ENCODE measurements around the gene TGFBR3L.
A peak's percentile ranks its signal among the peaks of the same experiment; 100 is the strongest.

The TGFBR3L gene

DNA sequence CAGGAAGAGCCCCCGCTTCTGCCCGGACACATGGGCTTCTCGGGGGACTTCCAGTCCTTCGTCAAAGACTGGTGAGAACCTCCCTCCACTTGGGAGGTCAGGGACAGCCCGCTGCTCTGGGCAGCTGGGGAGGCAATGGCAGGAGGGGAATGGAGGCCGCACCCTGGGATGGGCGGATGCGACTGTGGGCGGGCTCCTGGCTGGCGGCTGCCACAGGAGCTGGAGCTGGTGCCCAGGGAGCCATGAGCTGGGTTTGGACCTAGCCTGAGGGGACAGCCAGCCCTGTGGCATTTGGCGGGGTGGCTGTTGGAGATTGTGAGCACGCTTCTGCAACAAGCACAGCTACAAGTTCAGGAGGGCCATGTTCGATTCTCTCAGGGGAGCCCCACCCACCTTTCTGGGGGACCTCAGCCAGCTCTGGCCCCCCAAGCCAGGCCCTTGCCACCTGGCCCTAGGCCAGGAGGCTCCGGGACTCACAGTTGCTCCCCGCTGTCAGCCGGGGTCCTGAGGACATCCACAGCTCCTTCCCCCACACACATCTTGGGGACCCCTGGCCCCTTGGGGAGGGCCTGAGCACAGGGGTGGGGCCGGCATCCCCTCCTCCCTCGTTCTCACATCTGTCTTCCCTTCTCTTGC, 3.0 kb upstream of the TGFBR3L start:
- Histone ChIP-seq H3K9ac (ENCODE audit: low read depth in 1 of 2, low read length in 2 of 2) (no peak overlapping the region), H3K4me3 (ENCODE audit: low read length in 2 of 2) (no peak overlapping the region), H3K4me1 (ENCODE audit: control insufficient read depth in 2 of 2, insufficient read depth in 2 of 2, low read length in 2 of 2) (peaks cover 3 to 4% of the 10 kb centered on the region in 2 donors), H3K27me3 (ENCODE audit: control insufficient read depth in 2 of 2, insufficient read depth in 2 of 2, low read length in 2 of 2) (peaks cover 13 to 14% of the 10 kb centered on the region in 2 donors), H3K27ac (ENCODE audit: low read depth in 2 of 2, low read length in 2 of 2) (no peak overlapping the region), H3K9me3 (ENCODE audit: control insufficient read depth in 2 of 2, low read length in 2 of 2) (no peaks in the 10 kb centered on the region), H3K36me3 (ENCODE audit: control insufficient read depth in 2 of 2, insufficient read depth in 2 of 2, low read length in 2 of 2) (peaks cover 24 to 30% of the 10 kb centered on the region in 2 donors)

DNA sequence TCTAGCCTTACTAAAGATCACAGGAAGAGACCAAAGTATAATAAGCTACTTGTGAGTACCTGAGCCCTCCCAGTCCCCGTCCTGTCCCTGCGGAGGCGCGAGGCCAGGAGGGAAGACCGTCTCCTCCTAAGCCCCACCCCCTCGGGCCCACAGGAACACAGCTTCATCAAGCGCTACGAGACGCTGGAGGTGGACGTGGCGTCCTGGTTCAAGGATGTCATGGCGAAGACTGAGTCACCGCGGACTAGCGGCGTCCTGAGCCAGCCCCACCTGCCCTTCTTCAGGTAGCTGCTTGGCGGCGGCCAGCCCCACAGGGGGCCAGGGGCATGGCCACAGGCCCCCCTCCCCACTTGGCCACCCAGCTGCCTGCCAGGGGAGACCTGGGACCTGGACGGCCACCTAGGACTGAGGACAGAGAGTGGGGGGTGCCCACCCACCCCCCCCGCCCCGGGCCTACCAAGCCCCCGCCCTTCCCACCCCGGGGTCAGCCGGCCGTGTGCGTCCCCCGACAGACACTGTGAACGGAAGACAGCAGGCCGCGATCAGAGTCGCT, 2.4 kb upstream of the TGFBR3L start:
- Histone ChIP-seq H3K9ac (ENCODE audit: low read depth in 1 of 2, low read length in 2 of 2) (no peak overlapping the region), H3K4me3 (ENCODE audit: low read length in 2 of 2) (no peak overlapping the region), H3K4me1 (ENCODE audit: control insufficient read depth in 2 of 2, insufficient read depth in 2 of 2, low read length in 2 of 2) (peaks cover 5 to 6% of the 10 kb centered on the region in 2 donors), H3K9me3 (ENCODE audit: control insufficient read depth in 2 of 2, low read length in 2 of 2) (no peaks in the 10 kb centered on the region), H3K36me3 (ENCODE audit: control insufficient read depth in 2 of 2, insufficient read depth in 2 of 2, low read length in 2 of 2) (peaks cover 24 to 30% of the 10 kb centered on the region in 2 donors), H3K27me3 (ENCODE audit: control insufficient read depth in 2 of 2, insufficient read depth in 2 of 2, low read length in 2 of 2) (peaks cover 16 to 17% of the 10 kb centered on the region in 2 donors), H3K27ac (ENCODE audit: low read depth in 2 of 2, low read length in 2 of 2) (no peak overlapping the region)

DNA sequence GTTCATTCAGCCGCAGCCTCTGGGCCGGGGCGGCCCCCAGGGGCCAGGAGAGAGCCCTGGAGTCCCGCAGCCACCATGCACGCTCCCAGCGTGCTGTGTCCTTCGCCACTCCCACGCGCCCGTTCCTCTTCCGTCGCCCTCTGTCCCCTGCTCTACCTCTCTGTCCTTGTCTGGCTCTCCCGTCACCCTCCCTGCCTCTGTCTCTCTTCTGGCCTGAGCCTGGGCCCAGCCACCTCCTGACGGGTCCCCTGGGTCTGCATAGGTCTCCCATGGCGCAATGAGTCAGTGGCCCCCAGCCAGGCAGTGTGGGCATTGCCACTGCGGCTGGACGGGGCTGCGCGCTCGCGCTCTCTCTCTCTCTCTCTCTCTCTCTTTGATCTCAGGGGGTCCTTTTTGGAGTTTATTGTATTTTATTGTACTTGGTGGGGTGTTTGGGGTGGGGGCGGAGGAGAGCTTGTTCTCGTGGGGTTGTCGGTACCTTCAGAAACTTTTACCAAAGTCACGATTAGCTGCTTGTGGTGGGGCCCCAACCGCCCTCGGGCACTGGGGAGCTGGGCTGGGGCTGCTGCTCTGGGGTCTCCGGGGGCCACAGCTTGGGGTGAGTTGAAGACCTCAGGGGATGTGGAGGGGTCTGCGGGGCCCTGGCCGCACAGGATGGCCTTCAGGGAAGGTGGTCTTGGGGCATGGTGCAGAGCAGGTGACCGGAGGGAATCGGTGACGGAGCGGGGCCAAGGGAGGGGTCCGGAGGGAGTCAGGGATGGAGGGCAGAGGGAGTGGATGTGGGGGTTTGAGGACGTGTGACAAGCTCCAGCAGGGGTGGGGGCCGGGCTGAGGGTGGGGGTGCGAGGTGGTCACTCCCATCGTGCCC, 1.7 kb upstream of the TGFBR3L start:
- Histone ChIP-seq H3K27me3 (ENCODE audit: control insufficient read depth in 2 of 2, insufficient read depth in 2 of 2, low read length in 2 of 2) (peaks cover 17 to 20% of the 10 kb centered on the region in 2 donors), H3K9me3 (ENCODE audit: control insufficient read depth in 2 of 2, low read length in 2 of 2) (no peaks in the 10 kb centered on the region), H3K9ac (ENCODE audit: low read depth in 1 of 2, low read length in 2 of 2) (no peak overlapping the region), H3K4me3 (ENCODE audit: low read length in 2 of 2) (no peak overlapping the region), H3K27ac (ENCODE audit: low read depth in 2 of 2, low read length in 2 of 2) (no peak overlapping the region), H3K4me1 (ENCODE audit: control insufficient read depth in 2 of 2, insufficient read depth in 2 of 2, low read length in 2 of 2) (peaks cover 8 to 10% of the 10 kb centered on the region in 2 donors), H3K36me3 (ENCODE audit: control insufficient read depth in 2 of 2, insufficient read depth in 2 of 2, low read length in 2 of 2) (peaks cover 24 to 30% of the 10 kb centered on the region in 2 donors)

DNA sequence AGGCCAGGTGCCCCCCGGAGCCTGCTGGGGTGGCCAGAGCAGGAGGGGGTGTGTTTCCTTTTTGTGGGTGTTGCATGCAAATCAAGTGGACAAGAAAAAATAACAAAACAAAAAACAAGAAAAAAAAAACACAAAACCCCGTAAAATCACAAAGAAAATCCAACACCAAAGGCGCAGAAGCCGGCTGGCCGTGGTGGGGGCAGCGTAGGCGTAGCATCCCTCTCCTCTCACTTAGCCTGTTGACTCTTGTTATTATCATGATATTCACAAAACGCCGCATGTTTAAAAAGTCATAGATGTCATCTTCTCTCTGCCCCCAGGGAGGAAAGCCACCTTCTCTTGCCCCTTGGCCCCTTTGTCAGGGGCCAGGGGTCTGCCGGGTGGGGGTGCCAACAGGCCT, 978 bp upstream of the TGFBR3L start:
- H3K4me1 ChIP-seq (ENCODE audit: control insufficient read depth in 2 of 2, insufficient read depth in 2 of 2, low read length in 2 of 2): peaks cover 9 to 12% of the 10 kb centered on the region in 2 donors
- no peak overlapping the region for H3K4me3 ChIP-seq (ENCODE audit: low read length in 2 of 2)
- no peaks in the 10 kb centered on the region for H3K9me3 ChIP-seq (ENCODE audit: control insufficient read depth in 2 of 2, low read length in 2 of 2)
- no peak overlapping the region for H3K9ac ChIP-seq (ENCODE audit: low read depth in 1 of 2, low read length in 2 of 2)
- no peak overlapping the region for H3K27ac ChIP-seq (ENCODE audit: low read depth in 2 of 2, low read length in 2 of 2)
- peaks cover 21% of the 10 kb centered on the region in 2 donors for H3K27me3 ChIP-seq (ENCODE audit: control insufficient read depth in 2 of 2, insufficient read depth in 2 of 2, low read length in 2 of 2)
- H3K36me3 ChIP-seq (ENCODE audit: control insufficient read depth in 2 of 2, insufficient read depth in 2 of 2, low read length in 2 of 2): peaks cover 24 to 30% of the 10 kb centered on the region in 2 donors

DNA sequence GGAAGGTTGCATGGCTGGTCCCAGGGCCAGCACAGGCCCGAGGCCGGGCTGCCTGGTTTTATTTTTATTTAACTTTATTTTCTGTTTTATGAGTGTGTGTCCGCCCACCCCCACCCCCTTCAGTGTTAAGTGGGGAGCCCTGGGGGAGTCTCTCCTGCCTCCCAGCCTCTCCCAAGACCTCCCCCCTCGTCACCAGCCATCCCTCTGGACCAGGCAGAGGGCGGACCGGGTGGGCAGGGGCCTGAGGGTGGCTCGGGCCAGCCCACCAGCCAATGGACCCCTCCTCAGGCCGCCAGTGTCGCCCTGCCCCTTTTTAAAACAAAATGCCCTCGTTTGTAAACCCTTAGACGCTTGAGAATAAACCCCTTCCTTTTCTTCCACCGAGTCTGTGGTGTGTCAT, 531 bp upstream of the TGFBR3L start:
- H3K9me3 ChIP-seq (ENCODE audit: control insufficient read depth in 2 of 2, low read length in 2 of 2): no peaks in the 10 kb centered on the region
- no peak overlapping the region for H3K9ac ChIP-seq (ENCODE audit: low read depth in 1 of 2, low read length in 2 of 2)
- no peak overlapping the region for H3K27ac ChIP-seq (ENCODE audit: low read depth in 2 of 2, low read length in 2 of 2)
- H3K36me3 ChIP-seq (ENCODE audit: control insufficient read depth in 2 of 2, insufficient read depth in 2 of 2, low read length in 2 of 2): peaks cover 24 to 29% of the 10 kb centered on the region in 2 donors
- peaks cover 23 to 26% of the 10 kb centered on the region in 2 donors for H3K27me3 ChIP-seq (ENCODE audit: control insufficient read depth in 2 of 2, insufficient read depth in 2 of 2, low read length in 2 of 2)
- peaks cover 10 to 16% of the 10 kb centered on the region in 2 donors for H3K4me1 ChIP-seq (ENCODE audit: control insufficient read depth in 2 of 2, insufficient read depth in 2 of 2, low read length in 2 of 2)
- no peak overlapping the region for H3K4me3 ChIP-seq (ENCODE audit: low read length in 2 of 2)

DNA sequence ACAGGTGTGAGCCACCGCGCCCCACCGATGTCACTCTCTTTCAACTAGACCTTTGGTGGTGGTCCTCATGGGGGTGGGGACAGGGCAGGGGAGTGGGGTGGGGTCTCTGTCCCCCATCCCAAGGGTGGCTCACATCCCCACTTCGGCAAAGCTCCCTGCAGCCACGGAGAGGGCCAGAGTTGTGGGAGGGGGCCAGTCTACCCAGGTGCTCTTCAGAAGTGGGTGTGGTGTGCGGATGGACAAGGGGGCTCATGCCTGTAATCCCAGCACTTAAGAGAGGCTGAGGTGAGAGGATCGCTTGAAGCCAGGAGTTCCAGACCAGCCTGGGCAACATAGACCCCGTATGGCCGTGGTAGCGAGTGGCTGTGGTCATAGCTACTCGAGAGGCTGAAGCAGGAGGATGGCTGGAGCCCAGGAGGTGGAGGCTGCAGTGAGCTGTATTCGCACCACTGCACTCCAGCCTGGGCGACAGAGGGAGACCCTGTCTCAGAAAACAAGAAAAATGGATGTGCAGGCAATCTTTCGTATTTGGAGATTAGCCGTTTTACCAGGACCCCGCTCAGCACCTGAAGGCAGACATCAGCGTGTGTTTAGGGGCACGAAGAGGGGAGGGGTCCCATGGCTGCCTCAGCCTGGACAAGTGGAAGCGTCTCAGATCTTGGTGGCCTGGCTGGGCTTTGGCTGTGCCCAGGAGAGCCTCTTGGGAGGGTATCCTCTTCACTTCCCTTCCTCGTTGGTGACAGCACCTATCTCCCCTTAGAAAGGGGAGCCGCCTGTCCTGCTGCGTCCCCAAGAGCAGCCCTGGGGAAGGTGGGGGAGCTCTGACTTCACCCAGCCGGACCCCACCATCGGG, 846 bp downstream of the TGFBR3L start:
- Histone ChIP-seq H3K4me3 (ENCODE audit: low read length in 2 of 2) (no peak overlapping the region), H3K27ac (ENCODE audit: low read depth in 2 of 2, low read length in 2 of 2) (no peak overlapping the region), H3K27me3 (ENCODE audit: control insufficient read depth in 2 of 2, insufficient read depth in 2 of 2, low read length in 2 of 2) (peaks cover 23 to 26% of the 10 kb centered on the region in 2 donors)

DNA sequence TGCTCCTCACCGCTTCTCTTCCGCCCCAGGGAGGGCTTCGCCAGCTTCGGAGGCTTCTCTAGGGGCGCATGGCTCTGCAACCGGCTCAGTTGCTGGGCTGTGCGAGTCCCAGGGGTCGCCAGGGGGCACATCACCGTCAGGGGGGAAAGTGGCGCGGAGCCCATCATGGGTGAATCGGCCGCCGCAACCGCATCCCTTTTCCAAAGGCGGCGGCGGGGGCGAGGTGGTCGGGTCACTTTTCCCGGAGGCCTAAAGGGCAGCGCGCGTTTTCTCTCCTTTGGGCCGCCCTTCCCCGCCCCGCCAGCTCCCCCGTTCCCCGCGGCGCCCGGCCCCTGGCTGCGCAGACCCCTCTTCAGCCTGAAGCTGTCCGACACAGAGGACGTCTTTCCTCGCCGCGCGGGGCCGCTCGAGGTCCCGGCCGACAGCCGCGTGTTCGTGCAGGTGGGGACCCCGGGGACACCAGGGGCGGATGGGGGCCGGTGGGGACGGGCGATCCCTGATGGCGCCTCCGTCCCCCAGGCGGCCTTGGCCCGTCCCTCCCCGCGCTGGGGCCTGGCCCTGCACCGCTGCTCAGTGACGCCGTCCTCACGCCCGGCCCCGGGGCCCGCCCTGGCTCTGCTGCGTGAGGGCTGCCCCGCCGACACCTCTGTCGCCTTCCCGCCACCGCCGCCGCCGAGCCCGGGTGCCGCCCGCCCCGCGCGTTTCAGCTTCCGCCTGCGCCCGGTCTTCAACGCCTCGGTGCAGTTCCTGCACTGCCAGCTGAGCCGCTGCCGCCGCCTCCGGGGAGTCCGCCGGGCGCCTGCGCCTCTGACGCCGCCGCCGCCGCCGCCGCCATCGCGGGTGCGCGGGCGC, 1.7 kb downstream of the TGFBR3L start:
- Histone ChIP-seq H3K4me3 (ENCODE audit: low read length in 2 of 2) (peak overlapping the region in 1 of 2 donors; percentile 30), H3K27me3 (ENCODE audit: control insufficient read depth in 2 of 2, insufficient read depth in 2 of 2, low read length in 2 of 2) (peaks cover 23 to 26% of the 10 kb centered on the region in 2 donors), H3K27ac (ENCODE audit: low read depth in 2 of 2, low read length in 2 of 2) (no peak overlapping the region), H3K36me3 (ENCODE audit: control insufficient read depth in 2 of 2, insufficient read depth in 2 of 2, low read length in 2 of 2) (peaks cover 13% of the 10 kb centered on the region in 2 donors), H3K9ac (ENCODE audit: low read depth in 1 of 2, low read length in 2 of 2) (no peak overlapping the region), H3K9me3 (ENCODE audit: control insufficient read depth in 2 of 2, low read length in 2 of 2) (no peaks in the 10 kb centered on the region), H3K4me1 (ENCODE audit: control insufficient read depth in 2 of 2, insufficient read depth in 2 of 2, low read length in 2 of 2) (peaks cover 23 to 25% of the 10 kb centered on the region in 2 donors)

More for the DNA sequence above, 846 bp downstream of the TGFBR3L start:
- Histone ChIP-seq H3K36me3 (ENCODE audit: control insufficient read depth in 2 of 2, insufficient read depth in 2 of 2, low read length in 2 of 2) (peaks cover 18 to 20% of the 10 kb centered on the region in 2 donors), H3K9me3 (ENCODE audit: control insufficient read depth in 2 of 2, low read length in 2 of 2) (no peaks in the 10 kb centered on the region), H3K9ac (ENCODE audit: low read depth in 1 of 2, low read length in 2 of 2) (no peak overlapping the region), H3K4me1 (ENCODE audit: control insufficient read depth in 2 of 2, insufficient read depth in 2 of 2, low read length in 2 of 2) (peaks cover 17 to 23% of the 10 kb centered on the region in 2 donors)

DNA sequence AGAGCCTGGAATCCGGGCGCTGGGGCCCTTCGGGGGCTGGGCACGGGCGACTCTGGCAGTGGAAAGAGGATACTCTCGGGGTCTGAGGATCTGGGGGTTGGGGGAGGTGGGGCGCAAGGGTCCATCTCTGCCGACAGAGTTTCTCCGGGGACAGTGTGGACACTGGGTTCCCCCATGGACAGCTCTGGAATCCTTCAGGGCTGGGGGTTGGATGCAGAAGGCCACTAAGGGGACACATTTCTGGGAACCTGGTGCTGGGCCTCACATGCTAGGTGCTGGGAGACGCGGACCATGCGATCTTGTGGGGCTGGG, 2.3 kb downstream of the TGFBR3L start:
- Histone ChIP-seq H3K27me3 (ENCODE audit: control insufficient read depth in 2 of 2, insufficient read depth in 2 of 2, low read length in 2 of 2) (peaks cover 23 to 26% of the 10 kb centered on the region in 2 donors), H3K36me3 (ENCODE audit: control insufficient read depth in 2 of 2, insufficient read depth in 2 of 2, low read length in 2 of 2) (peaks cover 7 to 9% of the 10 kb centered on the region in 2 donors), H3K27ac (ENCODE audit: low read depth in 2 of 2, low read length in 2 of 2) (no peak overlapping the region), H3K4me3 (ENCODE audit: low read length in 2 of 2) (peak overlapping the region in 1 of 2 donors; percentile 38), H3K9me3 (ENCODE audit: control insufficient read depth in 2 of 2, low read length in 2 of 2) (no peaks in the 10 kb centered on the region), H3K4me1 (ENCODE audit: control insufficient read depth in 2 of 2, insufficient read depth in 2 of 2, low read length in 2 of 2) (peaks cover 29 to 31% of the 10 kb centered on the region in 2 donors), H3K9ac (ENCODE audit: low read depth in 1 of 2, low read length in 2 of 2) (no peak overlapping the region)

Measured in mucosa of rectum (tissue), 2 donors.